ENCODE results near the gene JARID2. TPM values are rescaled to one million over a fixed set of nuclear protein-coding genes. Genes with fewer than 3 reads are reported as not detected.

JARID2 gene
- total RNA-seq, 1 experiment from 2014 or later, result 6.0 TPM

DNA sequence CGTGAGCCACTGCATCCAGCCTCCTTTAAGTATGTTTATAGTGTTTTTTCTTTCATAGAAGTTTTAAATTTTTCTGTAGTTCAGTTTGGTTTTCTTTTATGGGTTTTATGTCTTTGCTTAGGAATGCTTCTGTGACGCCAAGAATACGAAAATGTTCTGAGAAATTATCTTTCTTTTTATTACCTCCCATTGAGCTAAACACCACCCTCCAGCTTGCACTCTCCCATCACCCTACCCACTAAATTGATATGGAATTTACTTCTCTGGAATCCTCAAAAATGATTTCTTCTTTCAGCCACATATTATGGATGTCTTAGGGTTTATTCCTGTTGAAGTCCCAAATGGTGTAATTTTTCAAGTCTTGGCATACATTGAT lies 38.1 kb downstream of the JARID2 start:
- ChIA-PET CTCF (interaction anchor here (0.7 kb wide), 1 partner anchor 1669 kb away, joined by 4 read pairs; the partner anchor contains the start of gene NOL7), POLR2A (interaction anchor here (0.7 kb wide), 3 partner anchors 12 to 150 kb away, joined by 6 to 13 read pairs (median 8); no protein-coding TSS in a partner anchor)
- ATAC-seq (no peak), DNase-seq (ENCODE audit: low read depth, low spot score) (no peak)
- H3K4me3 ChIP-seq (ENCODE audit: low read depth in 2 of 2, low read length in 2 of 2), result no peak overlapping the region
- in situ Hi-C loops (cut with HindIII; ENCODE audit: low pct_unique_long_range_greater_than_20kb, low sequenced_read_pairs), result no loop called here
- no peaks in the 10 kb centered on the region for H3K27me3 ChIP-seq (ENCODE audit: control insufficient read depth, insufficient read depth, low read length)
- intact Hi-C loops (cut with micrococcal nuclease; ENCODE audit: unreplicated experiment), result no loop called here
- H3K36me3 ChIP-seq (ENCODE audit: control insufficient read depth, insufficient read depth, low read length), result no peaks in the 10 kb centered on the region
- BruUV-seq (replicated peaks), result no TSS peak
- TF ChIP-seq, protein P1, sequence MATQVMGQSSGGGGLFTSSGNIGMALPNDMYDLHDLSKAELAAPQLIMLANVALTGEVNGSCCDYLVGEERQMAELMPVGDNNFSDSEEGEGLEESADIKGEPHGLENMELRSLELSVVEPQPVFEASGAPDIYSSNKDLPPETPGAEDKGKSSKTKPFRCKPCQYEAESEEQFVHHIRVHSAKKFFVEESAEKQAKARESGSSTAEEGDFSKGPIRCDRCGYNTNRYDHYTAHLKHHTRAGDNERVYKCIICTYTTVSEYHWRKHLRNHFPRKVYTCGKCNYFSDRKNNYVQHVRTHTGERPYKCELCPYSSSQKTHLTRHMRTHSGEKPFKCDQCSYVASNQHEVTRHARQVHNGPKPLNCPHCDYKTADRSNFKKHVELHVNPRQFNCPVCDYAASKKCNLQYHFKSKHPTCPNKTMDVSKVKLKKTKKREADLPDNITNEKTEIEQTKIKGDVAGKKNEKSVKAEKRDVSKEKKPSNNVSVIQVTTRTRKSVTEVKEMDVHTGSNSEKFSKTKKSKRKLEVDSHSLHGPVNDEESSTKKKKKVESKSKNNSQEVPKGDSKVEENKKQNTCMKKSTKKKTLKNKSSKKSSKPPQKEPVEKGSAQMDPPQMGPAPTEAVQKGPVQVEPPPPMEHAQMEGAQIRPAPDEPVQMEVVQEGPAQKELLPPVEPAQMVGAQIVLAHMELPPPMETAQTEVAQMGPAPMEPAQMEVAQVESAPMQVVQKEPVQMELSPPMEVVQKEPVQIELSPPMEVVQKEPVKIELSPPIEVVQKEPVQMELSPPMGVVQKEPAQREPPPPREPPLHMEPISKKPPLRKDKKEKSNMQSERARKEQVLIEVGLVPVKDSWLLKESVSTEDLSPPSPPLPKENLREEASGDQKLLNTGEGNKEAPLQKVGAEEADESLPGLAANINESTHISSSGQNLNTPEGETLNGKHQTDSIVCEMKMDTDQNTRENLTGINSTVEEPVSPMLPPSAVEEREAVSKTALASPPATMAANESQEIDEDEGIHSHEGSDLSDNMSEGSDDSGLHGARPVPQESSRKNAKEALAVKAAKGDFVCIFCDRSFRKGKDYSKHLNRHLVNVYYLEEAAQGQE (IDR thresholded peaks at IDR 0.05; ENCODE audit: insufficient read depth in 1 of 2, low read depth in 2 of 2, low read length in 1 of 2), result no peak
- TF ChIP-seq POLR2AphosphoS5 (IDR thresholded peaks at IDR 0.05; ENCODE audit: low read depth, low read length) (no peak), TCF7L2 (IDR thresholded peaks at IDR 0.05; ENCODE audit: low read depth, low read length) (no peak), CTCF (IDR thresholded peaks at IDR 0.05) (no peak), SIN3A (IDR thresholded peaks at IDR 0.05; ENCODE audit: borderline replicate concordance, insufficient read depth, low read depth, low read length) (no peak)
- peaks cover 6% of the 10 kb centered on the region; the same call in 1 of the 2 replicates for H3K4me1 ChIP-seq (ENCODE audit: control insufficient read depth, insufficient read depth, low read length)
- no peak overlapping the region for H3K27ac ChIP-seq (ENCODE audit: low read length)
- no peaks in the 10 kb centered on the region for H3K9me3 ChIP-seq (ENCODE audit: control insufficient read depth, insufficient read depth, low read depth, low read length)

- intact Hi-C loops (cut with micrococcal nuclease; ENCODE audit: unreplicated experiment) (no loop called here), in situ Hi-C loops (cut with HindIII; ENCODE audit: low pct_unique_long_range_greater_than_20kb, low sequenced_read_pairs) (no loop called here)
- POLR2A ChIA-PET, result no interaction called here
- DNase-seq (ENCODE audit: low read depth, low spot score) (no peak), ATAC-seq (no peak)
- no peaks in the 10 kb centered on the region for H3K36me3 ChIP-seq (ENCODE audit: control insufficient read depth, insufficient read depth, low read length)
- no peak overlapping the region for H3K27ac ChIP-seq (ENCODE audit: low read length)
- H3K4me1 ChIP-seq (ENCODE audit: control insufficient read depth, insufficient read depth, low read length), result peaks cover 6% of the 10 kb centered on the region; the same call in 1 of the 2 replicates
- no peaks in the 10 kb centered on the region for H3K27me3 ChIP-seq (ENCODE audit: control insufficient read depth, insufficient read depth, low read length)
- TF ChIP-seq TCF7L2 (IDR thresholded peaks at IDR 0.05; ENCODE audit: low read depth, low read length) (no peak), CTCF (IDR thresholded peaks at IDR 0.05) (no peak), POLR2AphosphoS5 (IDR thresholded peaks at IDR 0.05; ENCODE audit: low read depth, low read length) (no peak), SIN3A (IDR thresholded peaks at IDR 0.05; ENCODE audit: borderline replicate concordance, insufficient read depth, low read depth, low read length) (no peak)
- TF ChIP-seq, protein P1 (IDR thresholded peaks at IDR 0.05; ENCODE audit: insufficient read depth in 1 of 2, low read depth in 2 of 2, low read length in 1 of 2), result no peak
- no peak overlapping the region for H3K4me3 ChIP-seq (ENCODE audit: low read depth in 2 of 2, low read length in 2 of 2)
- CTCF ChIA-PET, result no interaction called here
- BruUV-seq (replicated peaks), result no TSS peak
- H3K9me3 ChIP-seq (ENCODE audit: control insufficient read depth, insufficient read depth, low read depth, low read length), result no peaks in the 10 kb centered on the region
Observed at GRCh38 chr6:15284743-15285142, 38.9 kb downstream of the JARID2 start.
